HG02938 (cell line): ENCODE data around the gene GSK3A.
"Not testable (repeated sequence)": the region's sequence is repeated elsewhere in the genome, so short reads cannot be mapped to it uniquely, and the experiment has no call there.

Experiments
- ATAC-seq: cut with Tn5 transposase; IDR thresholded peaks from one replicate; pipeline ENCODE4 v1.9.1; 2021; ENCODE audit warnings: mild to moderate bottlenecking, moderate library complexity; ENCODE audit not compliant: unreplicated experiment

Gene GSK3A

DNA sequence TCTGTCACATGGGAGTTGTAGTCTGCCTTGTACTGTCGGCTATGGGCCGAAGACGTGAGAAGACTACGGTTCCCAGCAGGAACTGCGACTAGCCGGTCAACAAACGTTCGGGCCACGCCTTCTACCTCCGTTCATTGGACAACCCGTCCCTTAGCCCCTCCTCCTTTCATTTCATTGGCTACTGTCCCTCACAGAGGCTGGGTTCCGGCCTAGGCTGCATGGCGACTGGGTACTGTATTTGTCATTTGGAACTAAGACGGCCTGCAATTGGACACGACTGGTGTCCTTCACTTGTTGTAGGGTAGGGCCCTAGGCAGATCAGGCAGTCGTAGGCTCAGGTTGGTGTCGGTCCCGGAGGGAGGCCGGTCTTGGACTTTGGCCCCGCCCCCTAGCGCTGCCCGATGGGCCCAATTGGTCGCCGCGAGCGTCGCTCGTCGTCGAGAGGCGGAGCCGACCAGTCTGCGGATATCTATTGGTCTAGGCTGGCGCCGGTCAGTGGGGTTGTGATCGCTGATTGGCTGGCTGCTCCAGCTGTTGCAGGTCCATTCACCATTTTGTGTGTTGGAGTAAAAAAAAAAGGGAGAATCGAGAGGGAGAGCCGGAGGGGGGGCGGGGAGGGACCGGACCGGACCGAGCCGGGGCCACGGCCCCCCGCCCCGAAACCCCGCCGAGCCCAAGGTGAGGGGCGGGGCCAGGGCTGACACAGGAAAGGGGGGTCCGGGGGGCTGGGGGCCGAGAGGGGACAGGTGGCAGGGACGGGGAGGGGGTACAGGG lies 26.5 kb upstream of the GSK3A start, which contains the start of gene CIC:
Gene CIC, plus strand, starts transcription at position 549 of the 774 bp plus-strand sequence. CDS start 2,532 bp downstream, outside the sequence.
- ATAC-seq: peak; percentile 77

DNA sequence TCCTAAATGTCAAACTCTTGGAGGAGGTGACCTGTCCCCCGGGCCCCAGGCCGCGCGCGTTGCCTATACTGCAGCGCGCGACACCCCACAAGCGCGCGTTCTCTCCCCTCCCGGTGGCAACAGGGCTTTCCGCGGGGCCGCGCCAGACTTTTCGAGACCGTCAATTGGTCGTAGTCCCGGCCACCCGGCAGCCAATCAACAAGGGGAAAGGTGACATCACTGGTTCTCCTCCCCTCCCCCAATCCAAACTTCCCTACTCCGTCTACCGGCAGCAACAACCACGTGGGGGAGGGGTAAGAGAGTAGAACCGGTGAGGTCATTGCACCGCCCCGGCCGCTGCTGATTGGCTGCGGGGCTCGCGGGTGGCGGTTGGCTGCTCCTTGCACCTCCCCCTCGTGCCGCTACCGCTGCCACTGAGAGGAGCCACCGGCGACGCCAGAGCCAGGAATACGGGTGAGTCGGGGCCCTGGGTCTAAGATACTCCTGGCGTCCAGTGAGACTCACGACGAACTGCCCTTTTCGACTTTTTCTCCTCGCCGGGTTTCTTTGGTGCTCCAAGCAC lies 25.8 kb upstream of the GSK3A start:
- ATAC-seq: peak; percentile 50

DNA sequence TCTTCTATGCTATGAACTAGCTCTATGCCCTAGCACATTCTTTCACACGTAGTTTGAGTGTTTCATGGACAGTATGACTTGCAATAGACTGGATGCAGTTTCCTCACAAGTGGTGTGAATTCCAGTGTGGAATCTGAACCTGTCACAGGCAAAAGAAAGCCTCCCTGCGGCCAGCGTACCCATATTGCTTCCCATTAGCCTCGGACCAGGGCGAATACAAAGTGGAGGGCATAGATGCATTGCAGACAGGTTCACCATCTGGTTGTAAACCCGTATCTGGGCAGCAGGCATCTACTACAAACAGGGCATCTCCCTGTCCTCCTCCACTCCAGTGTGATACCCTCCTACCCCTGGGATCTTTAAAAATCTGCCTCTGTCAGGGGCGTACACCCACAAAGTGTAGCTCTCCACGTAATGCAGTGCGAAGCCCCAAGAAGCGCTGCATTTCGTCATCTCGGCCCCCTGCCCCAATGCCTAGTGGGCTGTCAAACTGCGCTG lies 25.3 kb upstream of the GSK3A start:
- no peak for ATAC-seq

- not testable (repeated sequence) for ATAC-seq
Observed at GRCh38 chr19:42266928-42267603, 24.7 kb upstream of the GSK3A start.

GRCh38 chr19:42266105-42266504 lies 23.7 kb upstream of the GSK3A start:
- ATAC-seq: not testable (repeated sequence)

DNA sequence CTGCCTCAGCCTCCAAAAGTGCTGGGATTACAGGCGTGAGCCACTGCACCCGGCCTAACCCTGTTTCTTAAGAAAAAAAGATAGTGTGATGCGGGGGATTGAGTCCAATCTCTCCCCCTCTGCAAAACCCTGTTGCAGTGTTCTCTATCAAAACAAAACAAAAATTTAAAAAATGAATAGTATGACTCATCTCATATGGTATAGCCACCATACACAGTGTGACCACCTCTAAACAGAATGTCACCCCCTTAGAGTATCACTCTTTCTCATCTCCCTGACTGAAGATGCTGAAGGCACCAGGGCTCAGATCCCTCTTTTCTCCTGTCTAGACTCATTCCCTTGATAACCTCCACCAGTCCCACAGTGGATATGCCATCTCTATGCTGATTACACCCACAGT lies 19.4 kb upstream of the GSK3A start:
- ATAC-seq: no peak

DNA sequence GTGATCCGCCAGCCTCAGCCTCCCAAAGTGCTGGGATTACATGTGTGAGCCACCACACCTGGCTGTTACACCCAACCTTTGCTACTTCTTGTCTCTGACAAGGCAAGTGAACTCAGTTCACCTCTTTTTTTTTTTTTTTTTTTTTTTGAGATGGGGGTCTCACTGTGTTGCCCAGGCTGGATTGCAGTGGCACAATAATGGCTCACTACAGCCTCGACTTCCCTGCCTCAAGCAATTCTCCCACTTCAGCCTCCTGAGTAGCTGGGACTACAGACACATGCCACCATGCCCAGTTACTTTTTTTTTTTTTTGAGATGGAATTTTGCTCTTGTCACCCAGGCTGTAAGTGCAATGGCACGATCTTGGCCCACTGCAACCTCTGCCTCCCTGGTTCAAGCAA lies 15.4 kb upstream of the GSK3A start:
- ATAC-seq: not testable (repeated sequence)

- no peak for ATAC-seq
Observed at GRCh38 chr19:42255766-42256745, 13.7 kb upstream of the GSK3A start.

DNA sequence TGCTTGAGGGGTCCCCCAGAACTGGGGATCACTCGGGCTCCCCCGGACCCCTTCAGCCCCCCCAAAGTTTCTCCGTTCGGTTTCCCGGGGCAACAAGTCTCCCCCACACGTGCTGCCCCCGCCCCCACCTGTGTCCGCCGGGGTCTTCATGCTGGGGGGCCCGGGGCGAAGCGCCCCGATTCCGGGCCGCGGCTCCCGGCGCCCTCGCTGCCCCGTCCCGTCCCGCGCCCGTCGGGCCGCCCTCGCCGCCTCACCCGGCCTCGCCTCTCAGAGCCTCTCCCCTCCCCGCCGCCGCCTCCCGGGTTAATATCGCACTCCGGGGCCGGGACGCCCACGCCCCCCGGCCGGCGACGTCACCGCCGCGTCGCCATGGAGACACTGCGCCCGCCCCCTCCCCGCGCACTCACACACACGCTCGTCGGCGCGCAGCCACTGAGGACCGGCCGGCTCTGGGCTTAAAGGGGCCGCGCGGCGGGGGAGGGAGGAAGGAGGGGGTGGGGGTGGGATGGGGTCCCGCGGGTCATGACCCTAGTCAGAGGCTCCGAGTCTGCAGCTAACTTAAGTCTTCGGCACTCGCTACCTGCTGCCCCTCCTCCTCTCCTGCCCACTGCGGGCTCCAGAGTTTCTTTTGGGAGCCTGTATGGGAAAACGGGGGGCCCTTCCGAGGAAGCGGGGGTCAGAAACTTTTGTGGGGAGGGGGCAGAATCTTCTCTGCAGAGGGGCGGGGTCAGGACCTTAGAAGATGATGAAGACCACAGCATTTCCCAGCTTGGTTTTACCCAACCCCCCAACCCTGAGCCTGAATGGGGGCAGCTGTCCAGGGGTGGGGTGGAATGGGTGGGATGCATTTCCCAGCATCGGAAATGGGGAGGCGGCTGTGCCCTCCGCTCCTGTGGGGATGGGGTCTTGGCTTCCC lies 12.7 kb upstream of the GSK3A start, which contains the start of gene ERF:
Gene ERF, minus strand, starts transcription at position 279 of the 916 bp plus-strand sequence. Its CDS starts 129 bp downstream, at position 150.
- peak; percentile 56 for ATAC-seq

- no peak for ATAC-seq
Observed at GRCh38 chr19:42254089-42254849, 11.9 kb upstream of the GSK3A start.

- ATAC-seq: no peak
Observed at GRCh38 chr19:42253245-42254088, 11.1 kb upstream of the GSK3A start.

GRCh38 chr19:42252365-42253244 lies 10.2 kb upstream of the GSK3A start:
- no peak for ATAC-seq

- ATAC-seq: no peak
Observed at GRCh38 chr19:42251572-42252358, 9.4 kb upstream of the GSK3A start.

- no peak for ATAC-seq
Observed at GRCh38 chr19:42250666-42251531, 8.5 kb upstream of the GSK3A start.

- ATAC-seq: no peak
Observed at GRCh38 chr19:42250183-42250665, 7.8 kb upstream of the GSK3A start.
